Thyroid gland (tissue), 4 donors: Measurements from ENCODE around the gene NFYB.

Source experiments
- CTCF ChIP-seq, 6 experiments: fragments of 200-600 bp in 3 of 6; fragments of 450-650 bp in 3 of 6; sonication (generic) in 3 of 6; IDR thresholded peaks; one replicate each; pipeline ENCODE4 v1.5.1; 2016 to 2019; ENCODE audit warnings: antibody characterized with exemption in 6 of 6, mild to moderate bottlenecking in 2 of 6, inconsistent platforms in 1 of 6, moderate library complexity in 1 of 6
- POLR2A ChIP-seq, 2 donors: fragments of 450-650 bp; IDR thresholded peaks; one replicate each; pipeline ENCODE4 v1.6.1; 2017; ENCODE audit warnings: antibody characterized with exemption in 2 of 2, mild to moderate bottlenecking in 2 of 2, moderate library complexity in 1 of 2

- TF ChIP-seq CTCF (IDR thresholded peaks at IDR 0.05): no peak
- no peak for TF ChIP-seq POLR2A (IDR thresholded peaks at IDR 0.05)
These were observed 43.3 kb upstream of the NFYB start for GRCh38 chr12:104181313-104181712.
